Neural progenitor cell (in vitro differentiated cells): Measurements from ENCODE around the gene PCDHB1.

Experiments
- EZH2 ChIP-seq: fragments of 200-600 bp; sonication (generic); IDR thresholded peaks from 2 replicates; pipeline ENCODE4 v1.6.1; 2017; ENCODE audit warnings: antibody characterized with exemption, mild to moderate bottlenecking, moderate library complexity
- EZH2phosphoT487 ChIP-seq: fragments of 200-600 bp; sonication (generic); IDR thresholded peaks from 2 replicates; pipeline ENCODE4 v1.6.1; 2017; ENCODE audit warnings: antibody characterized with exemption
- TF ChIP-seq, protein P1 (sequence below): fragments of 200-600 bp; sonication (generic); IDR thresholded peaks from 2 replicates; pipeline ENCODE4 v1.5.1; 2017; ENCODE audit warnings: antibody characterized with exemption, mild to moderate bottlenecking

DNA sequence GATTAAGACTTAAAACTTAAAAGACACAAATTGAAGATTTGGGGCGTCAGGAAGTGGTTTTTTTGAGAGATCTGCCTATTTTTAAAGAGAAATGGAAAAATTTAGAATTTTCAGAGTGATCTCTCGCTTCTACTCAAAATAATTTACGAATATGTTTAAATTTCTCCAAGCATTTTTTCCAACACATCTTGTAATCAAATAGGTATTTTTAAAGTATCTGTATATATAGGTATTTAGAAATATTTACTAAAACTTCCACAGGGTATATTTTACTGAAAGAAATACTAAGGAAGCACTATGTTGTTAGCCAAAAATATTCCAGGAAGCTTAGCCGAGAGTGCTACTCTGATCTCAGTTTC is 9.8 kb upstream of the PCDHB1 start:
- TF ChIP-seq, protein P1, sequence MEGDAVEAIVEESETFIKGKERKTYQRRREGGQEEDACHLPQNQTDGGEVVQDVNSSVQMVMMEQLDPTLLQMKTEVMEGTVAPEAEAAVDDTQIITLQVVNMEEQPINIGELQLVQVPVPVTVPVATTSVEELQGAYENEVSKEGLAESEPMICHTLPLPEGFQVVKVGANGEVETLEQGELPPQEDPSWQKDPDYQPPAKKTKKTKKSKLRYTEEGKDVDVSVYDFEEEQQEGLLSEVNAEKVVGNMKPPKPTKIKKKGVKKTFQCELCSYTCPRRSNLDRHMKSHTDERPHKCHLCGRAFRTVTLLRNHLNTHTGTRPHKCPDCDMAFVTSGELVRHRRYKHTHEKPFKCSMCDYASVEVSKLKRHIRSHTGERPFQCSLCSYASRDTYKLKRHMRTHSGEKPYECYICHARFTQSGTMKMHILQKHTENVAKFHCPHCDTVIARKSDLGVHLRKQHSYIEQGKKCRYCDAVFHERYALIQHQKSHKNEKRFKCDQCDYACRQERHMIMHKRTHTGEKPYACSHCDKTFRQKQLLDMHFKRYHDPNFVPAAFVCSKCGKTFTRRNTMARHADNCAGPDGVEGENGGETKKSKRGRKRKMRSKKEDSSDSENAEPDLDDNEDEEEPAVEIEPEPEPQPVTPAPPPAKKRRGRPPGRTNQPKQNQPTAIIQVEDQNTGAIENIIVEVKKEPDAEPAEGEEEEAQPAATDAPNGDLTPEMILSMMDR, result no peak
- no peak for TF ChIP-seq EZH2
- TF ChIP-seq EZH2phosphoT487, result no peak
